ENCODE data around the gene MRGPRF. TPM values are rescaled to one million over a fixed set of nuclear protein-coding genes. Genes with fewer than 3 reads are reported as not detected.

Gene MRGPRF
- total RNA-seq, 2 experiments from 2014 or later: not detected

- Histone ChIP-seq H3K36me3 (ENCODE audit: insufficient read depth, low read length) (peaks cover 4% of the 10 kb centered on the region), H2AFZ (ENCODE audit: low read length) (peak within 1 kb of the TSS; percentile 78), H3K9me2 (ENCODE audit: insufficient read depth, low read length) (no peaks in the 10 kb centered on the region), H4K20me1 (ENCODE audit: insufficient read depth, low read length) (no peaks in the 10 kb centered on the region), H3K4me2 (ENCODE audit: low read length) (peak within 1 kb of the TSS; percentile 88), H3K27ac (ENCODE audit: low read depth, low read length, poor library complexity, severe bottlenecking) (peak within 1 kb of the TSS; percentile 96), H3K4me1 (ENCODE audit: insufficient read depth, low read length, poor library complexity, severe bottlenecking) (peaks cover 79% of the 10 kb centered on the region), H3K4me3 (ENCODE audit: low read depth, low read length, poor library complexity, severe bottlenecking) (peak within 1 kb of the TSS; percentile 92), H3K9me3 (ENCODE audit: low read length) (no peaks in the 10 kb centered on the region), H3K79me2 (ENCODE audit: insufficient read depth, low read depth, low read length) (peaks cover 48% of the 10 kb centered on the region)
- ChIA-PET POLR2A (interaction anchor here (0.6 kb wide), 2 partner anchors 90 to 222 kb away, joined by 3 to 6 read pairs; no protein-coding TSS in a partner anchor), CTCF (ENCODE audit: unreplicated experiment) (interaction anchor here (0.6 kb wide), 1 partner anchor 98 kb away, joined by 5 read pairs; no protein-coding TSS in a partner anchor)
- BruUV-seq (replicated peaks): no TSS peak
- no peak for TF ChIP-seq EZH2phosphoT487 (IDR thresholded peaks at IDR 0.05; ENCODE audit: borderline replicate concordance, low read depth, low read length)
- no peak for TF ChIP-seq CTCF (conservative IDR thresholded peaks at IDR 0.05; ENCODE audit: low read length)
- intact Hi-C loops (cut with micrococcal nuclease; ENCODE audit: unreplicated experiment): no loop called here
- peak; percentile 97 for DNase-seq (ENCODE audit: low spot score)
Observed at GRCh38 chr11:69048694-69049489, 35.8 kb upstream of the MRGPRF start, which contains the start of gene TPCN2. Gene TPCN2 (plus strand): TSS chr11:69048932. CDS start chr11:69048998, 66 bp downstream.

- H2AFZ ChIP-seq (ENCODE audit: low read length): peak overlapping the region; percentile 78; the same call in 1 of the 2 replicates
- H4K20me1 ChIP-seq (ENCODE audit: insufficient read depth, low read length): no peaks in the 10 kb centered on the region
- H3K79me2 ChIP-seq (ENCODE audit: insufficient read depth, low read depth, low read length): peaks cover 41% of the 10 kb centered on the region
- H3K9me3 ChIP-seq (ENCODE audit: low read length): no peaks in the 10 kb centered on the region
- BruUV-seq (replicated peaks): no TSS peak
- TF ChIP-seq EZH2phosphoT487 (IDR thresholded peaks at IDR 0.05; ENCODE audit: borderline replicate concordance, low read depth, low read length): no peak
- no peak for TF ChIP-seq CTCF (conservative IDR thresholded peaks at IDR 0.05; ENCODE audit: low read length)
- H3K27ac ChIP-seq (ENCODE audit: low read depth, low read length, poor library complexity, severe bottlenecking): peak overlapping the region; percentile 60
- H3K36me3 ChIP-seq (ENCODE audit: insufficient read depth, low read length): no peaks in the 10 kb centered on the region
- CTCF ChIA-PET (ENCODE audit: unreplicated experiment): no interaction called here
- intact Hi-C loops (cut with micrococcal nuclease; ENCODE audit: unreplicated experiment): no loop called here
- H3K4me1 ChIP-seq (ENCODE audit: insufficient read depth, low read length, poor library complexity, severe bottlenecking): peaks cover 71% of the 10 kb centered on the region
- DNase-seq (ENCODE audit: low spot score): no peak
- peak overlapping the region; percentile 75 for H3K4me2 ChIP-seq (ENCODE audit: low read length)
- H3K9me2 ChIP-seq (ENCODE audit: insufficient read depth, low read length): no peaks in the 10 kb centered on the region
- POLR2A ChIA-PET: interaction anchor here (0.6 kb wide), 3 partner anchors 18 to 222 kb away, joined by 3 to 6 read pairs (median 3); no protein-coding TSS in a partner anchor
- peak overlapping the region; percentile 92 for H3K4me3 ChIP-seq (ENCODE audit: low read depth, low read length, poor library complexity, severe bottlenecking)
Observed at GRCh38 chr11:69048031-69048693, 35.1 kb upstream of the MRGPRF start.
